Pulmonary artery endothelial cell (primary cell): ENCODE data around the gene PXT1. TPM values are rescaled to one million over a fixed set of nuclear protein-coding genes. Genes with fewer than 3 reads are reported as not detected.
A peak's percentile ranks its signal among the peaks of the same experiment; 100 is the strongest.
"Not testable (repeated sequence)": the region's sequence is repeated elsewhere in the genome, so short reads cannot be mapped to it uniquely, and the experiment has no call there.

Experiments
- DNase-seq: peaks from one replicate; pipeline ENCODE4 v3.0.0-alpha.2; 2011; ENCODE audit warnings: low read depth, low spot score
- total RNA-seq: library from RNA; depleted of rRNA; stranded (reverse); fragments of >200 nt; gene quantifications from 2 replicates; pipeline ENCODE4 v1.2.3, GENCODE V29; 2014

PXT1 gene
- 0.07 TPM in 2 replicates for total RNA-seq

DNA sequence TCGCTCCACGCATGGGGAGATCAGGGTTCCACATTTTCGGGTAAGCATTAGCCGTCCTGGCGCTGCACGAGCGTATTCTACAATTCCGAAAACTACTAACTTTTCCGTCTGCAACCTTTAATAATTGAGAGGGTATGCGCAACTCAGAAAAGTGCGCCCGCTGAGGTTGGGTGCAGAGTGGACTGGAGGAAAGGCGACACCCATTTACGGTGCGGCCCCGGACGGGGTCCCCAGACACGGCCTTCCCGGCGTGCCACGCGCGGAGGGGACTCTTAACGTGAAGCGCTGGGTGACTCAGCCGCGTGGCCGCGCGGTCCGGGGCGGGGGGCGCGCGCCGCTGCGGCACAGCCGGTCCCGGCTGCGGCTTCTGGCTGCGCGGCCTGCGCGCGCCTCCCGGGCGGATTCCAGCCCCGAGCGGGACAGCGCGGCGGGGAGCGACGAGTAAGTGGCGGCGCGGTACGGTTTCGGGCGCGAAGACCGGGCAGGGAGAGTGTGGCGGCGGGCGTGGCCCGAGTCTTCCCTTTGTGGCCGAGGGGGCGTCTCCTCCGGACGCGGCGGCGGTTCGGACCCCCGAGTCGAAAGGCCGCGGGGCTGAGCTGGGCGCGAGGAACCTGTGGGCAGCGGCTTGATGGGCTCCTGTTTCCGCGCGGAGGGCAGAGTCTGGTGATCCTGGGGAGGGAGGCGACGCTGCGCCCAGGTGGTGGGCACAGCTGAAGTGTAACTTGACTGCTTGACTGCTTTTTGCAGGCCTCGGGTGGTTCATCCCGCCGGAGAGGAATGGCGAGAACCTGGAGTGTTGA lies at the start of gene PXT1, which contains the start of gene KCTD20:
PXT1 (minus strand) TSS at position 184 of the 800 bp plus-strand sequence. CDS start 16,772 bp downstream, outside the sequence.
KCTD20 (plus strand) TSS at position 330 of the 800 bp plus-strand sequence. CDS start 27,098 bp downstream, outside the sequence.
- peak; percentile 45 for DNase-seq

- DNase-seq = no peak
Observed at GRCh38 chr6:36492092-36492491, 49.4 kb upstream of the PXT1 start.

DNA sequence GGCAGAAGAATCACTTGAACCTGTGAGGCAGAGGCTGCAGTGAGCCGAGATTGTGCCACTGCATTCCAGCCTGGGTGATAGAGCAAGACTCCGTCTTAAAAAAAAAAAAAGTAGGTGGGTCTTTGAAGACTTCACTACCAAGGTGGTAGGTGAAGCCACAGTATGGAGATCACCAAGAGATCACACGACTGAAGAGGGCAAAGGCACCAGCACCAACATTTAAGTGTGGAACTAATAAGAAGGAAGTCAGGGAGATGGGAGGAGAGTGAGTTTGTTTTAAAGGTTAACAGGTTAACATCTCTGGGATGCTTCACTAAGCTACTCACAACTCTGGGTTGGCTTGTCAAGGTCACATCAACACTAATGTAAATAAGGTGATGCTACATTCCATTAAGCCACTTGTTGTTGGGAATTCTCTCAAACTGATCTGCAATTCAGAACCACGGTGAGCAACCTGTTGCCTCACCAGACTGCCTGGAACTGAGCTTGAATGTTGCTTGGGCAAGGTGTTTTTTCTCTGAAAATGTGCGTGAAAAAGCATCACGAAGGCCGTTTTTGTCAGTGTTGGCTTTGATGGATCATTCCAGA lies 48.8 kb upstream of the PXT1 start:
- DNase-seq = no peak

- no peak for DNase-seq
Observed at GRCh38 chr6:36489426-36489825, 46.8 kb upstream of the PXT1 start.

DNA sequence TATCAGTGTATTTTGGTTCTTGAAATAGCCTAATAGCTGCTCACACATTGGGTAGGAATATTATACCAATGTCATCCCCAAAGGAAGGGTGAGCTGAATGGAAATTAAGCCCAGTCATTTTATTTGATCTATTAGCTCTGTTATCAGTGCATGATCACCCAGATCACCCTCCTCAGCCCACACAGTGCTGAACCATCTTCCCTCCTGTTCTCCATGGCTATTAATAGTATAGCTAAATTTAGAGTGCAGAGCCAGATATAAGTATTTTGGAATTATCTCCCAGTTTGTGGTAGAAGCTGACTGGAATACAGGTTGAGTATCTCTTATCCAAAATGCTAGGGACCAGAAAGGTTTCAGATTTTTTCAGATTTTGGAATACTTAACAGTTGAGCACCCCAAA lies 45.6 kb upstream of the PXT1 start:
- no peak for DNase-seq

DNA sequence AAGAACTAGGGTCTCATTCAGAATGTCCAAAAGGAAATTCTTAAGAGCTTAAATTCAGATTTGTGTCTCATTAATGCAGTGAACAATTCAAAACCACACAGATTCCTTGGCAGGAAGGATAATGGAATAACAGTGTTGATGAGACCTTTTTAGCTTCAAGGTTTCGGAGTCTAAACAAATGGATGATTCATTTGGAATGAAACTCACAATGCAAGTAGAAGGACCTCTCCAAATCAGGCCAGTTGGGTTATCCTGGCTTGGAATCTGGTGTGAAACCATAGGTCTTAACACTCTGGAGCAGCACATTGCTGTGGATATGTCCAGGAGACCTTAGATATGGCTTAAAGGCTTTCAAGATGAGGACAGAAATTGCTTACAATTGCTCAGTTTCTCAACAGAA lies 45.0 kb upstream of the PXT1 start:
- no peak for DNase-seq

DNA sequence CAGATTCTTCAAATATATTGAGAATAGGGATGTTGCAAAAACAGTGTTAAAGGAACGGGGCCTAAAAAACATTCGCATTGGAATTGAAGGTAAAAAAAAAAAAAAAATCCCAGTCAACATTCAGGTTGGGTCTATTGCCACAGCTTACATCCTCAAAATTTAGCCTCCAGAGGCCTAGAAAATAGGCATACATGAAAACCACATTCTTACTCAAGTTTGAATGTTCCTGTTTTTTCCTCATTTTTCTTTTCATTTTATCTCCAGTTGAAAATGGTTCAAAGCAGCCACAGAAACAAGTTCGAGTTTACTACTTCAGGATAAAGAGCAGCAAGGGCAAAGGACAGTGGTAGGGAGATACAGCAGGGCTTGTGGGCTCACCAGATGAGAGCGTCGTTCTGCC lies 42.1 kb upstream of the PXT1 start:
- no peak for DNase-seq

DNA sequence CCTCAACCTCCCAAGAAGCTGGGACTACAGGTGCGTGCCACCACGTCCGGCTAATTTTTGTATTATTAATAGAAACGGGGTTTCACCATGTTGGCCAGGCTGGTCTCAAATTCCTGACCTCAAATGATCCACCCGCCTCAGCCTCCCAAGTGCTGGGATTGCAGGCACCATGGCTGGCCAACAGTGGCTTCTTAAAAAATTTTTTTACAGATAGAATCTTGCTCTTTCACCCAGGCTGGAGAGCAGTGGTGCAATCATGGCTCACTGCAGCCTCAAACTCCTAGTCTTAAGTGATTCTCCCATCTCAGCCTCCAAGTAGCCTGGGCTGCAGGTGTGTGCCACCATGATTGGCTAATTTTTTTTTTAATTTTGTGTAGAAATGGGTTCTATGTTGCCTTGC lies 40.7 kb upstream of the PXT1 start:
- DNase-seq = not testable (repeated sequence)

- DNase-seq = no peak
Observed at GRCh38 chr6:36479256-36479655, 36.6 kb upstream of the PXT1 start.

DNA sequence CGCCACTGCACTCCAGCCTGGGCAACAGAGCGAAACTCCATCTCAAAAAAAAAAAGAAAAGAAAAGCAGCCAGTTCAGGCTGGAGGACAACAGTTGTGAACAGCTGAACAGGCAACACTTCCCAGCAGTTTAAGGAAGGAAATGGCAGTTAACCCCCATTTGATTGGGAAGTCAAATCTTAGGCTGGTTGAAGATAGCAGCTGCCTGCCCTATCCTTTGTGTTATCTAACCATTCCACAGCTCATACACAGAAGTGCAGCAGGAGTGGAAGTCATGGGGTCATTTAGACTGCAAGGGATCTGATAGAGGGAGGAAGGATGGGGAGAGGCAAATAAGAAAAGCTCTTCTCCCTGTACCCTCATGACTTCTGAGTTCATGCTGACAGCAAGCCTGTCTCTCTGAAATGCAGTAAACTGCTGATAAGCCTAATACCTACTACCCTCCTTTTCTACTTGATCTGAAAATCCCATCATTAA lies 35.4 kb upstream of the PXT1 start:
- DNase-seq = no peak

DNA sequence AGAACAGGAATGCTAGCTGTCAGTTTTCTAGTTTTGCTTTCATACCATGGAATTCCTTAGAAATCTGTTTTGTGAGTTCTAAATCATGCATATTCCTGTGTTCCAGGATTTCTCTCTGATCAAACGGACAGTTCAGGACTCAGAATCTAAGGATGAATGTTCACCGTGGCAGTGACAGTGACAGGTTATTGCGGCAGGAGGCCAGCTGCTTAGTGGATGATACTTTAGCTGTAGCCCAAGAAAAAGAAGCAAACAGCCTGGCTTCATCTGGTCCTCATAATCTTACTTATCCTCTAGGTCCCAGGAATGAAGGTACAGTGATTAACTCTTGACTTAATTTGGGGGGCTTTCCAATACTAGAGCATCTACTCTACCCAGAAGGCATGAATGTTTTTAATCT lies 27.3 kb upstream of the PXT1 start:
- no peak for DNase-seq

GRCh38 chr6:36469148-36469661 lies 26.6 kb upstream of the PXT1 start:
- DNase-seq = no peak

GRCh38 chr6:36467625-36468024 lies 25.0 kb upstream of the PXT1 start:
- DNase-seq = no peak

- no peak for DNase-seq
Observed at GRCh38 chr6:36464233-36464632, 21.6 kb upstream of the PXT1 start.

DNA sequence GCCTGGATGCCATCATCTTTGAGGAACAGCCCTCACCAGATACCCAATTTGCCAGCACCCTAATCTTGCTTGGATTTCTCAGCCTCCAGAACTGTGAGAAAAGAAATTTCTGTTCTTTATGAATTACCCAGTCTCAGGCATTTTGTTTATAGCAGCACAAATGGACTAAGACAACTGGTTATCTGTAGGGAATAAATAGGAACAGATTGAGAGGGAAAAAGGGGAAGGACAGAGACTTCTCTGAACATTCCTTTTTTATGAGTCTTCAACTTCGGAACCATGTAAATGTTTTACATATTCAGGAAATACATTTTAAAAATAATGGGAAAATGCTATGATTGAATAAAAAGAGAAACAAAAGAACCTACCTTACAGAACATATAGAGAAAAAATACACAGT lies 21.0 kb upstream of the PXT1 start:
- DNase-seq = no peak

GRCh38 chr6:36461646-36462045 lies 19.0 kb upstream of the PXT1 start:
- no peak for DNase-seq

DNA sequence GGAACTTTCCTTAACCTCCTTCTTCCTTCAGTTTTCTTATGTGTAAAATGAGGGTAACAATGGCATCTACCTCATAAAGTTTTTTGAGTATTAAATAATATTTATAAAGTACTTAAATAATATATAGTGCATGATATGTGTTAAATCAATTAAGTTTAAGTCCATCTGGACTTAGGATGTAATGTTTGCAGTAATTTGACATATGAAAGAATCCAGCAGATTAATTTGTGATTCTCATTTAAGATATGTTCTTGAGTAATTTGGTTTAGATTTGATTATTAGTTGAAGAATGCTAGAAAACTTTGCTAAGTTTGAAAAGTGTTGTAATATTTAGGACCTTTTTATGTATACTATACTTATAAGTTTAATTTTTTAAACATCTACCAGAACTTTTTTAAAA lies 18.3 kb upstream of the PXT1 start:
- DNase-seq = no peak

GRCh38 chr6:36459501-36459900 lies 16.8 kb upstream of the PXT1 start:
- DNase-seq = no peak

- no peak for DNase-seq
Observed at GRCh38 chr6:36455486-36456027, 12.9 kb upstream of the PXT1 start.

GRCh38 chr6:36452897-36453296 lies 10.2 kb upstream of the PXT1 start:
- DNase-seq = not testable (repeated sequence)

DNA sequence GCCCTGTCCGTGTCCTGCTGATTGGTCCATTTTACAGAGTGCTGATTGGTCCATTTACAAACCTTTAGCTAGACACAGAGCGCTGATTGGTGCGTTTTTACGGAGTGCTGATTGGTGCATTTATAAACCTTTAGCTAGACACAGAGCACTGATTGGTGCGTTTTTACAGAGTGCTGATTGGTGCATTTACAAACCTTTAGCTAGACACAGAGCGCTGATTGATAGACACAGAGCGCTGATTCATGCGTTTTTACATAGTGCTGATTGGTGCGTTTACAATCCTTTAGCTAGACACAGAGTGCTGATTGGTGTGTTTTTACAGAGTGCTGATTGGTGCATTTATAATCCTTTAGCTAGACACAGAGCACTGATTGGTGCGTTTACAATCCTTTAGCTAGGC lies 6.5 kb upstream of the PXT1 start:
- DNase-seq = not testable (repeated sequence)

DNA sequence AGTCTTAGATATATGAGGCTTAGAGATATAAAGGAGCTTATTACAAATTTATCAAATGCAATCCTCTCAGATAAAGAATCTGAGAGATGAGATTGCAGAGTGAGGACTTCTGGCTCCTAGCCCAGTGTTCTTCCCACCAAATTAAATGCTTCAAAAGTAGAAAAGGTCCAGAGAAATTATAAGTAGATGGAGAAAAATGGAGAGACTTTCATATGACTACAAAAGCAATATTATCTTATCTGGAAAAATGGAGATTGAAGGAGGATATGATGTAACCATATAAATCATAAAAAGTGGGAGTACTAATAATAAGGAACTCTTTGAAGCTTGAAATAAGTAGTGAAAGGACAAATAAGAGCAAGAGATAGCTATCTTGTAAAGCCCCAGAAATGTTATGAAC lies 3.0 kb upstream of the PXT1 start:
- no peak for DNase-seq
